IMR-90 (cell line): ENCODE measurements around the gene ZFR2. TPM values are rescaled to one million over a fixed set of nuclear protein-coding genes. Genes with fewer than 3 reads are reported as not detected.

Experiments used
- ATAC-seq: fragments of 200-7000 bp; cut with Tn5 transposase; 2 replicates; pipeline ENCODE4 v1.9.1; 2020; ENCODE audit warnings: low read depth, mild to moderate bottlenecking, moderate library complexity
- BruUV-seq: library from RNA; stranded (reverse); fragments of 400-500 nt; replicated peaks from 2 replicates; lab custom pipeline; 2021; lab: Mats Ljungman, UMichigan
- CTCF ChIA-PET: fragments of 300-600 bp; formaldehyde crosslinking; extraction: SDS; loops from one replicate; lab custom pipeline; 2021; ENCODE audit warnings: antibody characterized with exemption; lab: Yijun Ruan, JAX
- POLR2A ChIA-PET: fragments of 300-600 bp; sonication (Branson Sonifier 250); formaldehyde crosslinking; loops from one replicate; lab custom pipeline; 2022; ENCODE audit warnings: antibody characterized with exemption; ENCODE audit not compliant: unreplicated experiment; lab: Charles Lee
- DNase-seq: peaks from one replicate; pipeline ENCODE4 v3.0.0; 2013
- H2AFZ ChIP-seq: replicated peaks from 2 replicates; pipeline ENCODE3; 2013; ENCODE audit warnings: low read length, mild to moderate bottlenecking; ENCODE audit not compliant: poor library complexity
- H2AK5ac ChIP-seq: 2 replicates; pipeline ENCODE4 v1.6.1; 2013; ENCODE audit warnings: low read depth, low read length, inconsistent platforms
- H2AK9ac ChIP-seq: replicated peaks from 2 replicates; pipeline ENCODE3; 2013; ENCODE audit warnings: mild to moderate bottlenecking, low read depth, low read length, moderate library complexity; ENCODE audit not compliant: poor library complexity
- H2BK120ac ChIP-seq: 2 replicates; pipeline ENCODE4 v1.6.1; 2013; ENCODE audit warnings: low read depth, low read length, inconsistent platforms
- H2BK15ac ChIP-seq: 3 replicates; pipeline ENCODE4 v1.6.1; 2013; ENCODE audit warnings: low read depth, low read length, inconsistent platforms
- H2BK20ac ChIP-seq: 2 replicates; pipeline ENCODE4 v1.6.1; 2013; ENCODE audit warnings: low read depth, mild to moderate bottlenecking, inconsistent platforms, low read length, moderate library complexity
- H2BK5ac ChIP-seq: 2 replicates; pipeline ENCODE4 v1.6.1; 2013; ENCODE audit warnings: mild to moderate bottlenecking, low read depth, low read length, inconsistent platforms; ENCODE audit not compliant: poor library complexity, severe bottlenecking
- H3K14ac ChIP-seq: replicated peaks from 2 replicates; pipeline ENCODE4 v1.6.1; 2013; ENCODE audit warnings: low read depth, low read length, inconsistent platforms
- H3K18ac ChIP-seq: 2 replicates; pipeline ENCODE4 v1.6.1; 2013; ENCODE audit warnings: low read depth, low read length, control low read depth
- H3K23ac ChIP-seq: 2 replicates; pipeline ENCODE4 v1.6.1; 2013; ENCODE audit warnings: low read depth, low read length, inconsistent platforms
- H3K27ac ChIP-seq: 2 replicates; pipeline ENCODE4 v1.5.1; 2013; ENCODE audit warnings: mild to moderate bottlenecking, control low read depth, low read length; ENCODE audit not compliant: insufficient read depth
- H3K27me3 ChIP-seq: 2 replicates; pipeline ENCODE4 v1.6.1; 2013; ENCODE audit warnings: low read length; ENCODE audit not compliant: control insufficient read depth, insufficient read depth
- H3K36me3 ChIP-seq: 2 replicates; pipeline ENCODE4 v1.6.1; 2013; ENCODE audit warnings: low read length, mixed read lengths; ENCODE audit not compliant: control insufficient read depth, insufficient read depth
- H3K4ac ChIP-seq: 2 replicates; pipeline ENCODE4 v1.6.1; 2013; ENCODE audit warnings: low read depth, low read length, inconsistent platforms
- H3K4me1 ChIP-seq: 2 replicates; pipeline ENCODE4 v1.6.1; 2013; ENCODE audit warnings: low read length, mixed read lengths; ENCODE audit not compliant: control insufficient read depth, insufficient read depth
- H3K4me2 ChIP-seq: 2 replicates; pipeline ENCODE4 v1.6.1; 2013; ENCODE audit warnings: low read depth, mild to moderate bottlenecking, control low read depth, low read length, moderate library complexity
- H3K4me3 ChIP-seq: 2 replicates; pipeline ENCODE4 v1.5.1; 2013; ENCODE audit warnings: low read depth, mild to moderate bottlenecking, control low read depth, low read length, moderate library complexity; ENCODE audit not compliant: insufficient read depth
- H3K56ac ChIP-seq: 2 replicates; pipeline ENCODE4 v1.6.1; 2013; ENCODE audit warnings: low read length, inconsistent platforms; ENCODE audit not compliant: insufficient read depth; ENCODE audit errors: extremely low read depth
- H3K79me1 ChIP-seq, 2 experiments: 2 replicates each; pipeline ENCODE4 v1.6.1; 2013; ENCODE audit warnings: low read length in 2 of 2, inconsistent platforms in 1 of 2, low read depth in 1 of 2
- H3K9ac ChIP-seq: 2 replicates; pipeline ENCODE4 v1.6.1; 2013; ENCODE audit warnings: low read depth, low read length, control low read depth
- H3K9me1 ChIP-seq: 2 replicates; pipeline ENCODE4 v1.6.1; 2013; ENCODE audit warnings: low read length, inconsistent platforms; ENCODE audit not compliant: insufficient read depth
- H3K9me3 ChIP-seq: 2 replicates; pipeline ENCODE4 v1.6.1; 2013; ENCODE audit warnings: low read length; ENCODE audit not compliant: control insufficient read depth, insufficient read depth
- H4K20me1 ChIP-seq: 2 replicates; pipeline ENCODE4 v1.6.1; 2013; ENCODE audit warnings: low read length, inconsistent platforms; ENCODE audit not compliant: insufficient read depth
- H4K5ac ChIP-seq: 2 replicates; pipeline ENCODE4 v1.6.1; 2013; ENCODE audit warnings: mild to moderate bottlenecking, low read depth, low read length, control low read depth
- H4K8ac ChIP-seq, 2 experiments: 2 replicates each; pipeline ENCODE4 v1.6.1; 2013; ENCODE audit warnings: low read depth in 2 of 2, low read length in 2 of 2, control low read depth in 1 of 2, inconsistent platforms in 1 of 2
- H4K91ac ChIP-seq: 2 replicates; pipeline ENCODE4 v1.6.1; 2013; ENCODE audit warnings: low read depth, low read length, inconsistent platforms; ENCODE audit not compliant: insufficient read depth
- BHLHE40 ChIP-seq: fragments of 150-350 bp; IDR thresholded peaks from 2 replicates; pipeline ENCODE4 v1.6.1; 2016; ENCODE audit warnings: mild to moderate bottlenecking, low read depth, low read length
- CEBPB ChIP-seq: IDR thresholded peaks from 2 replicates; pipeline ENCODE4 v1.6.1; 2012; ENCODE audit warnings: low read depth, low read length, improper control_type of control experiment
- CHD1 ChIP-seq: IDR thresholded peaks from 2 replicates; pipeline ENCODE4 v1.6.1; 2012; ENCODE audit warnings: low read depth, low read length, improper control_type of control experiment
- CTCF ChIP-seq: conservative IDR thresholded peaks from 2 replicates; pipeline ENCODE4 v1.5.1; 2012; ENCODE audit warnings: mild to moderate bottlenecking, low read depth, low read length, improper control_type of control experiment
- ELK1 ChIP-seq: fragments of 150-350 bp; IDR thresholded peaks from 2 replicates; pipeline ENCODE4 v1.6.1; 2016; ENCODE audit warnings: low read depth, mild to moderate bottlenecking, low read length, moderate library complexity, borderline replicate concordance
- MAFK ChIP-seq: IDR thresholded peaks from 2 replicates; pipeline ENCODE4 v1.6.1; 2012; ENCODE audit warnings: low read depth, low read length, improper control_type of control experiment
- MAZ ChIP-seq: IDR thresholded peaks from 2 replicates; pipeline ENCODE4 v1.6.1; 2012; ENCODE audit warnings: low read depth, mild to moderate bottlenecking, low read length, improper control_type of control experiment, moderate library complexity, borderline replicate concordance
- MXI1 ChIP-seq: IDR thresholded peaks from 2 replicates; pipeline ENCODE4 v1.6.1; 2012; ENCODE audit warnings: low read depth, mild to moderate bottlenecking, low read length, moderate library complexity, borderline replicate concordance
- NFE2L2 ChIP-seq: fragments of 150-350 bp; IDR thresholded peaks from 2 replicates; pipeline ENCODE4 v1.6.1; 2016; ENCODE audit warnings: low read depth, mild to moderate bottlenecking, low read length
- POLR2A ChIP-seq: IDR thresholded peaks from 2 replicates; pipeline ENCODE4 v1.6.1; 2012; ENCODE audit warnings: mild to moderate bottlenecking, low read depth, low read length
- RAD21 ChIP-seq: IDR thresholded peaks from 2 replicates; pipeline ENCODE4 v1.6.1; 2012; ENCODE audit warnings: low read length, improper control_type of control experiment
- RCOR1 ChIP-seq: IDR thresholded peaks from 2 replicates; pipeline ENCODE4 v1.6.1; 2012; ENCODE audit warnings: mild to moderate bottlenecking, low read length, improper control_type of control experiment; ENCODE audit not compliant: insufficient replicate concordance
- RFX5 ChIP-seq: IDR thresholded peaks from 2 replicates; pipeline ENCODE4 v1.8.0; 2012; ENCODE audit warnings: low read depth, mild to moderate bottlenecking, low read length, moderate library complexity
- SMC3 ChIP-seq: fragments of 150-350 bp; IDR thresholded peaks from 2 replicates; pipeline ENCODE4 v1.6.1; 2016; ENCODE audit warnings: low read depth, mild to moderate bottlenecking, antibody characterized with exemption, low read length, moderate library complexity
- USF2 ChIP-seq: fragments of 150-350 bp; IDR thresholded peaks from 2 replicates; pipeline ENCODE4 v1.6.1; 2017; ENCODE audit warnings: mild to moderate bottlenecking, antibody characterized with exemption, low read length, low read depth
- WGBS, 2 experiments: methylation state at CpG; one replicate each; pipeline versions ENCODE4 v1.1.5 to v1.1.7; 2013; ENCODE audit warnings: missing lambda C conversion rate in 2 of 2; ENCODE audit not compliant: insufficient read length in 1 of 2; ENCODE audit errors: extremely low coverage in 2 of 2; 5-methylcytosine and 5-hydroxymethylcytosine counted together
- dilution Hi-C: fragments of 300-500 bp; cut with HindIII; formaldehyde crosslinking; loops from one replicate; pipeline ENCODE4 v1.14.3; 2018; ENCODE audit warnings: low sequenced_read_pairs; ENCODE audit not compliant: unreplicated experiment
- in situ Hi-C: fragments of 300-500 bp; cut with MboI; formaldehyde crosslinking; loops from 3 replicates; pipeline ENCODE4 v1.14.3; 2019; ENCODE audit warnings: low sequenced_read_pairs, inconsistent platforms, mixed read lengths
- intact Hi-C: fragments of 100-400 bp; cut with micrococcal nuclease; formaldehyde crosslinking; loops from 2 replicates; pipeline ENCODE4 v1.10.0; 2022
- polyA plus RNA-seq, 3 experiments: library from polyadenylated mRNA; depleted of rRNA; stranded (reverse); fragments of >200 nt; gene quantifications; 2 replicates each; pipeline ENCODE4 v1.2.3, GENCODE V29; 2012; ENCODE audit warnings: low replicate concordance in 1 of 3
- total RNA-seq: library from RNA; depleted of rRNA; stranded (reverse); fragments of >200 nt; gene quantifications from 2 replicates; pipeline ENCODE4 v1.2.3, GENCODE V29; 2012

ZFR2 gene
- total and polyA plus RNA-seq, 2 of the 4 experiments (the other 2 are of a cell fraction) = 0.19 TPM; not detected in 1

GRCh38 chr19:3822683-3823349 lies 46.0 kb downstream of the ZFR2 start:
- peaks cover 13% of the 10 kb centered on the region for H3K27me3 ChIP-seq
- no peak overlapping the region for H3K23ac ChIP-seq
- no peak overlapping the region for H2AK9ac ChIP-seq
- 80% methylated on average over 17 of the region's 26 CpGs; no CpG with 5 or more reads in 1 of the 2 experiments for WGBS, 2 experiments
- no peak for ATAC-seq
- H2BK120ac ChIP-seq = no peak overlapping the region
- H3K4ac ChIP-seq = no peak overlapping the region
- H3K4me1 ChIP-seq = no peaks in the 10 kb centered on the region
- dilution Hi-C loops = no loop called here
- no peak overlapping the region for H2BK5ac ChIP-seq
- H2AFZ ChIP-seq = no peak overlapping the region
- no peak overlapping the region for H3K18ac ChIP-seq
- no peak overlapping the region for H3K9ac ChIP-seq
- H4K91ac ChIP-seq = no peak overlapping the region
- no peak for DNase-seq
- in situ Hi-C loops = no loop called here
- H3K14ac ChIP-seq = no peak overlapping the region
- no peak overlapping the region for H2AK5ac ChIP-seq
- no peaks in the 10 kb centered on the region for H3K9me3 ChIP-seq
- no peak overlapping the region for H3K56ac ChIP-seq
- BruUV-seq = no TSS peak
- no peak overlapping the region for H3K27ac ChIP-seq
- ChIA-PET POLR2A (no interaction called here), CTCF (interaction anchor here (0.6 to 1.5 kb wide), 5 partner anchors 9 to 134 kb away, joined by 3 to 7 read pairs (median 3); no protein-coding TSS in a partner anchor)
- H3K79me1 ChIP-seq = no peaks in the 10 kb centered on the region
- H3K9me1 ChIP-seq = 0 out of 2 replicates have a peak, but pooled peaks cover 2% of the 10 kb centered on the region
- H4K20me1 ChIP-seq = no peaks in the 10 kb centered on the region
- intact Hi-C loops = loop anchor here (5.0 kb wide), 1 partner anchor 156 kb away; no protein-coding TSS in a partner anchor
- no peak overlapping the region for H2BK15ac ChIP-seq
- H2BK20ac ChIP-seq = no peak overlapping the region
- H3K4me2 ChIP-seq = no peak overlapping the region
- no peaks in the 10 kb centered on the region for H3K36me3 ChIP-seq
- TF ChIP-seq RCOR1 (no peak), BHLHE40 (no peak), POLR2A (no peak), RFX5 (no peak), MXI1 (no peak), USF2 (no peak), CTCF (no peak), CHD1 (no peak), MAZ (no peak), ELK1 (no peak), MAFK (no peak), RAD21 (no peak), NFE2L2 (no peak), CEBPB (no peak), SMC3 (no peak)
- no peak overlapping the region for H4K5ac ChIP-seq
- no peak overlapping the region for H3K4me3 ChIP-seq
- H4K8ac ChIP-seq = no peak overlapping the region
